NCI-H1436 treated with DMSO at 0.1 percent for 48 hours (cell line): ENCODE data around the gene HCN1.

ENCODE experiments used
- DNase-seq: peaks from one replicate; lab custom pipeline; 2025; lab: John Stamatoyannopoulos, UW

HCN1 gene

DNA sequence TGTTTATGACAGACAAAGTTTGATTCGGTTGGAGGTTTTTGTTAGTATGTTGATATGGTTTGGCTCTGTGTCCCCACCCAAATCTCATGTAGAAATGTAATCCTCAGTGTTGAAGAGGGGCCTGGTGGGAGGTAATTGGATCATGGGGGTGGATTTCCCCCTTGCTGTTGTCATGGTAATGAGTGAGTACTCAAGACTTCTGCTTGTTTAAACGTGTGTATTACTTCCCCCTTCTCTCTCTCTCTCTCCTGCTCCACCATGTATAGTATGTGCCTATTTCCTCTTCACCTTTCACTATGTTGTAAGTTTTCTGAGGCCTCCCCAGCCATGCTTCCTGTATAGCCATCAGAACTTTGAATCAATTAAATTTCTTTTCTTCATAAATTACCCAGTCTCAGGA lies 415.1 kb downstream of the HCN1 start:
- DNase-seq, result no peak

DNA sequence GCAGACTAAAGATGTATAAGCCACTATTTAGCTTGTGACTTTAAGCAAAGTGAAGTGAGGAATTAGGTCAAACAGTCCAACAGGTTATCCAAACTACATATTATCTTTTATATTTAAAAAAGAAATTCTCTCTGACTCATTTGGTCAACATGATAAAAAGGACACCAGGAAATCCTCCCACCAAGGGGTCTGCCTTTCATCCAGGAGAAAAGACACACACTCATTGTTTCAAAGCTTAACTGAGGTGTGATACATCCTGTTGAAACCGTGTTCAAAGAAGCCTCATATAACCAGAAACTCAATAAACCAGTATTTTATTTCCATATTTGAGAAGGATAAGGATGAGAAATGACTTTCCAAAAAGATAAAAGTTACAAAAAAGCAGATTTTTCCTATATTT lies 417.1 kb downstream of the HCN1 start:
- no peak for DNase-seq

DNA sequence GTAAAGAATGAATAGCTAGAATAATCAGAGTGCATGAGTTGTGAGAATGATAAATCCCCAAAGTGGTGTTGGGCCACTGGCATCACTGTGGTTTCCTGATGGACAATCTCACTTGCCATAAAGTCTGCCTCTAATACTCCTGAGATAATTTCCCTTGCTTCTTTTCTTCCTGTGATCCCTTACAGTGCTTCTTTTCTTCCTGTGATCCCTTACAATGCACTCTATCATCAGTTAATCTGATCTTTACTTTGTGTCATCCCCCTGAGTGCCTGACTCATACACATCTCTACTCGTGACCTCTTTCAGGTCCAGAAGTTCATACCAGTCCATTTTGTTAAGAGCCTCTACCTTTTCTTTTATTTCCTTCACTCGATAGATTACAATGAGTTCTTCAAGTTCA lies 418.3 kb downstream of the HCN1 start:
- no peak for DNase-seq

DNA sequence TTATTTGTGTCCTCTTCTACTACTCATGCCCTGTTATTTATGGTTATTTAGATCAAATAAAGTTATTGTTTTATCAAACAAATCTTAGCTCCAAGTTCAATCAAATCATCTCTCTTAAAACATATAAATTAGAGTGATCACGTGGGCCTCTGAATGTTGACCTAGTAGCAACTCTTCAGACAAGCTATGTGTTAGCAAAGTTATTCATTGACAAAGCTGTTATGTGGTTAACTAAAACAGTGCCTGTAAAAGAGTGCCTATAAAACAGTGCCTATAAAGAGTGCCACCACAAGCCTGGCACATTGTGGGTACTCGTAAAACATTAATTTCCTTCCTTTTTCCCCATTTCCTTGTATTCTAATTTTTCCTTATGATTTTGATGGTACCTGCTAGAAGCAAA lies 421.9 kb downstream of the HCN1 start:
- no peak for DNase-seq

DNA sequence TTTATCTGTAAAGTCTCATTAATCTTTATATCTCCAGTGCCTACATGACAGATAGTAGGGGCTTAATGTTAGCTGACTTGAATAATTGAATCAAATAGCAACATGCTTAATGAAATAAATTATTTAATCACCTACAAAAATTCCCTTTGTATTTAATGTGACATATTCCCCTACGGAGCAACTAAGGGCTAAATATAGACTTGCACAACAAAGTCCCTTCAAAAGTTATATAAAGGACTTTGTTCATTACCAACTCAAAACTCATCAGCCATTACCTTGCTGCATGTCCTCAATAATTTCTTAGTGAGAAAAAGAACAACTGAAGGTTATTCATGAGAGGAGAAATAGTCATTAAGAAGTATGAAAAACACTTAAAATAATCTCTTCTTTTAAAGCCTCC lies 424.6 kb downstream of the HCN1 start:
- DNase-seq, result no peak

DNA sequence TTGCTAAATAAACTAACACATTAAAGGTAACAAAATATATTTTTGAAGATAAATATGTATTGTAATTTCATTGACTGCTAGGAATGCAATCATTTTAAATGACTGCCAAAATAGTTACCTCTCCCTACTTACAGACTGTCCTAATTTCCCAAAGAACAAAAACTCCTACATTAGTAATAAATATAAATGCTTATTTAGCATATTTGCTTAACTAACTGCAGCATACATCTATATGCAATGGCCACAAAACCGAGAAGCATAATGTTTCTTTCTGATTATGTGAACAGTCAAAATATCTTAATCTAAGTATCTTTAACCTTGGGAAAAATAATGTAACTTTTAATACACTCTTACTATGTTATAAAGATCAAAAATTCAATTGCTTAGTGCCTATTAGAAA lies 431.7 kb downstream of the HCN1 start:
- DNase-seq, result no peak

DNA sequence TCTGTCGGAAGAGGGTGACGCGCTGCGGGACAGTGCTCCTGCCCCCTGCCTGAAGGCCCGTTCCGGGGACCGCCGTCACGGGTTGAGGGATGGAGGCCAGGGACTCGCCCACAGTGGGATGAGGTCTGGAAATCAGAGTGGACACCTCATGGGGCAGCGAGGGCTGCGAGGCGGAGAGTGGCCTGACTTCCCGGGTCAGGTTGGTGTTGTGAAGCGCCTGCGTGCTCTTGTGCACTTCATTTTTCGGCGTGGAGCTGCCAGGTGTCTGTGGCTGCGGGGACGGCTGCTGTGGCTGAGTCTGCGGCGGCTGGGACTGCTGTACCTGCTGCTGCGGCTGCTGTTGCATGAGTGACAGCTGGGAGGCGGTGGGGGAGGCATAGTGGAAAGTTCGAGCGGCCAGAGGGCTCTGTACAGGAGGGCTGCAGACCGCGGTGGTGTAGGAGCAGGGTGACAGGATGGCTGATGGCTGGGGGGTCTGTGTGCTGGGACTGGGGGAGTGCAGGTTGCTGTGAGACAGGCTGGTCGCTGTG lies 434.1 kb downstream of the HCN1 start:
- no peak for DNase-seq

DNA sequence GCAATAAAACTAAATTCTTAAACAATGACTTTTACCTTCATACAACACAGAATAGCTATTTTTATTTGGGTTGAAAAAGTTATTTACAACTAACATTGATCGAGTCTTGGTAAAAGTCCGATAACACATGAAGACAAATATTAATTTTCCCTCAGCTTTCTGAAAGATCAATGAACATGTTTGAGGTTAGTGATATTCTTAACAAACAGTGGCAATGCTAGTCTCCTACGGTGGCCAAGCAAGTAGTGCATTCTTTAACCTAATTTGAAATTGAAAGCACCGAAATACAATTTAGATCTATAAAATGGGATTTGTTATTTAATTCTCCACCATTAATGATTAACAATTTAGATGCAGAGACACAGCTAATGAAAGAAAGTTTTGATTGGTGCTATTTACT lies 435.1 kb downstream of the HCN1 start:
- no peak for DNase-seq

DNA sequence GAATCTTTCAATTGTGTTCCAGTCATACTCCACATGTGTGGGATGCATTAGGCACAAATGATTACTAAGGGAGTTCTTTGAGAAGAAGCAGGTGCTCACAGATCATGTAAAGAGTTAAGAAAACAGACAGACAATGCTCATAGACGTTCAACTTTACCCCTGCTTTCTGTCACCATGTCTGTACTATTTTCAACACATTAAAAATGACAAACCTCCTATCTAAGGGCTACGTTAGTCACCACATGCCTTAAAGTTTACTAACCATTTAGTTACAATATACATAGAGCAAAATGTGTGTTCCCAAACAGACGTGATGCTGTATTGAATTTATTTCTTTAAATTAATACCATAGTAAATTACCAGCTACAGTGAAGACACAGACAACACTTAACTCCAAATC lies 435.9 kb downstream of the HCN1 start:
- no peak for DNase-seq

DNA sequence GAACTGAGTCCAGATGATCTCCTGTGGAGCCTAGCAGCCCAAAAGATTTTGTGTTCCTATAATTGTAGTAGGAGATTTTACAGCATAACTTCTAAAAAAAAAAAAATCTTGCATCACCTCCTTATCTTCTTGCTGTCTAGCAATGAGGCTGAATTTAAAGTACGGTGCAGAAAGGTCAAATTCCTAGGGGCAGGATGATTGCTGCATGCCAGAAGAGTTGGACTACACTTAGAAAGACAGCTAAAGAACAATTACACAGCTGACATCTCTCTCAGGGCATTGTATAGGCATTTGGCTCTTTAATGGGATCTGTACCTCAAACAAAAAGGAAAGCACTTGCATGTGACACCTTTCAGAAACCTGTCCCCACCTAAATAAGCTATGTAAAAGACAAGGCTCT lies 443.2 kb downstream of the HCN1 start:
- DNase-seq, result no peak

DNA sequence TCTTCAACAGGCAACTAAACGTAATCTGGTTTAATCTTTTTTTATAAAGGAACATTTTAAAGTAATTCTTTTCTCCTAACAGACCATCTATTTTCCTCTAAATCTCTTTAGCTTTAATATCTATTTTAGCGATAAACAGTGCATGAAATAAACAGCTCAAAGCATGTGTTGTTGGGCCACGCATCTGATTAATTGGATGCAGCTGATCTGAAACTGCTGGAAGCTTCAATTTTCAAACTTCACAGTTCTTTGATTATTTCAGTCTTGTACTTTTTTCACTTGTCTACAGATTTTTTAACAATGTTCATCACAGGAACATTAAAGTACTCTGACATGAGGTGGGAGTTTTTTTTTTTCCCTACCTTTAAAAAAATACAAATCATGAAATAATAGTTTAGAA lies 443.6 kb downstream of the HCN1 start:
- DNase-seq, result no peak

DNA sequence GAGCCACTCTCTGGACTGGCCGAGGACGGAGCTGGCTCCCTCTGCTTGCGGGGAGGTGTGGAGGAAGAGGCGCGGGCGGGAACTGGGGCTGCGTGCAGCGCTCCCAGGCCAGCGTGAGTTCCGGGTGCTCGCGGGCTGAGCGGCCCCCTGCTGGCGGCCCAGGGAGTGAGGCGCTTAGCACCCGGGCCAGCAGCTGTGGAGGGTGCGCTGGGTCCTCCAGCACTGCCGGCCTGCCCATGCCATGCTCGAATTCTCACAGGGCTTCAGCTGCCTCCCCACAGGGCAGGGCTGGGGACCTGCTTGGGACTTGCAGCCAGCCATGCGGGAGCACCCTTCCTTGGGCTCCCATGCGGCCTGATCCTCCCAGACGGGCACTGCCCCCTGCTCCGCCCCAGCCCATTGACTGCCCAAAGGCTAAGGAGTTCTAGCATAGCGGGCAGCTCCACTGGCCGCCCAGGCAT lies 470.6 kb downstream of the HCN1 start:
- DNase-seq, result no peak

DNA sequence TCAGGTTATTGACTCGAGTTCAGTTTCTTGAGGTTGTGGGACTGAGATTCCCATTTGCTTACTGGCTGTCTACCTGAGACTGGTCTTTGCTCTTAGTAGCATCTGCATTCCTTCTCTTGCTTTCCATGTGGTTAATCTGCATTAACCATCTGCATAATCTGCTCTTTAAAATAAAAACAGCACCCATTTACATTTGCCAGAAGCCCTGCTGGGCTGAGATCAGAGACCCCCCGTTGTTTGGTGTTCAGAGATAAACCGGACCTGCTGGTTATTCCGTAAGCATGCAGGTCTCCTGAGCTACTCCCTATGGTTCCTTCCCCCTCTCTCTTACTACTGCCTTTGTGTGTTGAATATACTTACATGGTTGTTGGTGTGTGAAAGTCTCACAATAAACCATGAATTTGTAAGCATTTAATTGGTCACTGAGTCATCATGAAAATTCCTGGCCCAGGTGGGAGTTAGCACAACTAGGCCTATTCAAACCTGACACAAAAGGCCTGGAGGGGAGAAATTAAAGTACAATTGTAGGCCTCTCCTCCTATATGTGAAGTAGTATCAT lies 490.7 kb downstream of the HCN1 start:
- DNase-seq, result no peak
